Fibroblast of lung (primary cell): ENCODE results near the gene CD200R1L.

Experiments
- CTCF ChIP-seq, 2 donors: IDR thresholded peaks in 1 of 2; conservative IDR thresholded peaks in 1 of 2; 1 replicate in 1 of 2; 2 replicates in 1 of 2; pipeline ENCODE4 v1.5.1; 2011 to 2012; ENCODE audit warnings: low read length in 2 of 2, control low read depth in 1 of 2, inconsistent platforms in 1 of 2, low read depth in 1 of 2, mild to moderate bottlenecking in 1 of 2
- EZH2 ChIP-seq: IDR thresholded peaks from 2 replicates; pipeline ENCODE4 v1.5.1; 2012; ENCODE audit warnings: low read length, control low read depth, mild to moderate bottlenecking; ENCODE audit errors: missing control alignments

DNA sequence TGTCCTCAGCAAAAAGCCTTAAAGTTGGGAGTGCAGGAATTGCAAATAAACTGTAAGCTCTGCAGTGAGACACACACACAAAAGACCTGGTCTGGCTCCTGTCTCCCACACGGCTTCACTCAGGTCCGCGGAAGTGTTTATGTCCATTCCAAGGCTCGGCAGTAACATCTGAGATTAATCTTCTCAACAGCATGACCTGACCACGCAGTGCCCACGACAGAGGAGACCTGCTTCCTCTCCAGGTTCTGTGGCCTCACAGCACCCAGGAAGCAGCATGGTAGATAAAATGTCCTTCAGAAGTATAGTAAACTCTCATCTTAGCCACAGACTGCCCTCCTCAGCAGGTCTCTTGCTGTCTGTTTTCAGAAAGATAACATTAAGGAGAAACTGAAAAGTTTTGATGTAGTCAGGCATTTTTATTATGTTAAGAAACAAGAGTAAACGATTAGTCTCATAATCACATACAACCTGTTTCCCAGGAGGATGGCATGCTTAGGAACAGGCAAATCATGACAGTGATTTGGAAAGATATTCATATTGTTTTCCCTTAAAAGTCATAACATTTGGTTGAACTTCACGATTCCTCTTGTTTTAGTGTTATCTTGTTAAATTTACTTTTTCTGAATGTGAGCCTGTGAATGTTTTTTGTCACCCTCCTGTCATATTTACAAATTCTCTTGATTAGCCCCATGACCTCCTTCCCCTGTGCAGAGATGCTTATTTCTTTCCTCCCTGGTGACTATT lies 34.6 kb downstream of the CD200R1L start:
- TF ChIP-seq EZH2 (no peak), CTCF (conservative IDR thresholded peaks at IDR 0.05 in 1 of 2, IDR thresholded peaks at IDR 0.05 in 1 of 2; ENCODE audit: low read depth in 1 of 2, low read length in 2 of 2) (no peak)
